HG03045 (cell line): ENCODE data around the gene STIM1.
"Not testable (repeated sequence)": the region's sequence is repeated elsewhere in the genome, so short reads cannot be mapped to it uniquely, and the experiment has no call there.

Experiments used
- ATAC-seq: cut with Tn5 transposase; IDR thresholded peaks from one replicate; pipeline ENCODE4 v1.9.1; 2021; ENCODE audit warnings: mild to moderate bottlenecking, moderate library complexity; ENCODE audit not compliant: unreplicated experiment

The STIM1 gene

GRCh38 chr11:4093519-4094347, 238.3 kb downstream of the STIM1 start:
- no peak for ATAC-seq

GRCh38 chr11:4094348-4095291, 239.2 kb downstream of the STIM1 start, which contains the start of gene RRM1:
TSS of gene RRM1 (plus strand) at chr11:4094799. CDS start at chr11:4095013, 214 bp downstream.
- peak; percentile 96 for ATAC-seq

GRCh38 chr11:4095509-4096230, 240.2 kb downstream of the STIM1 start:
- ATAC-seq = no peak

- ATAC-seq = no peak
Measured at GRCh38 chr11:4098026-4098621, 242.7 kb downstream of the STIM1 start.

- ATAC-seq = no peak
Measured at GRCh38 chr11:4102711-4103110, 247.2 kb downstream of the STIM1 start.

GRCh38 chr11:4103269-4103668, 247.8 kb downstream of the STIM1 start:
- ATAC-seq = no peak

- ATAC-seq = no peak
Measured at GRCh38 chr11:4105916-4106315, 250.5 kb downstream of the STIM1 start.

- ATAC-seq = no peak
Measured at GRCh38 chr11:4111834-4112233, 256.4 kb downstream of the STIM1 start.

- ATAC-seq = no peak
Measured at GRCh38 chr11:4115128-4115527, 259.7 kb downstream of the STIM1 start.

- ATAC-seq = no peak
Measured at GRCh38 chr11:4118107-4118506, 262.6 kb downstream of the STIM1 start.

- ATAC-seq = no peak
Measured at GRCh38 chr11:4123218-4123617, 267.8 kb downstream of the STIM1 start.

GRCh38 chr11:4125141-4125540, 269.7 kb downstream of the STIM1 start:
- ATAC-seq = no peak

GRCh38 chr11:4127357-4127756, 271.9 kb downstream of the STIM1 start:
- ATAC-seq = no peak

- not testable (repeated sequence) for ATAC-seq
Measured at GRCh38 chr11:4130219-4130618, 274.8 kb downstream of the STIM1 start.

- ATAC-seq = no peak
Measured at GRCh38 chr11:4134806-4135205, 279.3 kb downstream of the STIM1 start.

- ATAC-seq = no peak
Measured at GRCh38 chr11:4138497-4138896, 283.0 kb downstream of the STIM1 start.

GRCh38 chr11:4140067-4140636, 284.7 kb downstream of the STIM1 start:
- ATAC-seq = no peak
